HCT116 (cell line): Measurements from ENCODE around the gene TK2. TPM values are rescaled to one million over a fixed set of nuclear protein-coding genes. Genes with fewer than 3 reads are reported as not detected.

Experiments
- ATAC-seq: fragments of 200-7000 bp; cut with Tn5 transposase; 2 replicates; pipeline ENCODE4 v1.9.1; 2020; ENCODE audit warnings: mild to moderate bottlenecking, moderate library complexity
- BruUV-seq: library from RNA; stranded (reverse); fragments of 400-500 nt; replicated peaks from 2 replicates; lab custom pipeline; 2021; lab: Mats Ljungman, UMichigan
- CTCF ChIA-PET: fragments of 300-600 bp; sonication (Branson Sonifier 250); formaldehyde crosslinking; loops from one replicate; lab custom pipeline; 2021; ENCODE audit warnings: antibody characterized with exemption; lab: Charles Lee
- POLR2A ChIA-PET: fragments of 300-600, 350-600 bp; sonication (Branson Sonifier 250); formaldehyde crosslinking; loops from one replicate; lab custom pipeline; 2021; ENCODE audit warnings: antibody characterized with exemption; lab: Charles Lee
- RAD21 ChIA-PET, 2 experiments: fragments of 300-600 bp; sonication (Branson Sonifier 250); formaldehyde crosslinking; loops; one replicate each; lab custom pipeline; 2023; ENCODE audit warnings: low total read pairs in 2 of 2; ENCODE audit not compliant: uncharacterized antibody in 2 of 2, unreplicated experiment in 2 of 2, low non-redundant PET in 1 of 2; lab: Charles Lee
- DNase-seq: peaks from one replicate; pipeline ENCODE4 v3.0.0-alpha.2; 2010; ENCODE audit warnings: low read depth, low spot score
- H2AFZ ChIP-seq: fragments of 200-600 bp; shearing (Covaris generic), sonication (generic); 2 replicates; pipeline ENCODE4 v1.6.1; 2017; ENCODE audit warnings: low read depth, mixed run types, mixed read lengths, antibody characterized with exemption, low read length; ENCODE audit not compliant: poor library complexity, severe bottlenecking
- H3K27ac ChIP-seq: 2 replicates; pipeline ENCODE4 v1.5.1; 2012; ENCODE audit warnings: low read depth, low read length
- H3K27me3 ChIP-seq: fragments of 200-600 bp; sonication (generic); 2 replicates; pipeline ENCODE4 v1.6.1; 2016; ENCODE audit warnings: mixed run types, low read length, mixed read lengths; ENCODE audit not compliant: insufficient read depth
- H3K36me3 ChIP-seq, 2 experiments: fragments of 200-500 bp in 1 of 2; fragments of 200-600 bp in 1 of 2; sonication (Bioruptor generic) in 1 of 2; sonication (generic) in 1 of 2; 2 replicates each; pipeline versions ENCODE4 v1.5.1 to v1.6.1; 2014 to 2016; ENCODE audit warnings: low read length in 2 of 2, inconsistent platforms in 1 of 2, mixed read lengths in 1 of 2, mixed run types in 1 of 2; ENCODE audit not compliant: insufficient read depth in 2 of 2, control insufficient read depth in 1 of 2
- H3K4me1 ChIP-seq, 2 experiments: fragments of 200-600 bp in 1 of 2; sonication (generic) in 1 of 2; 2 replicates each; pipeline versions ENCODE4 v1.5.1 to v1.6.1; 2012 to 2017; ENCODE audit warnings: low read length in 2 of 2, inconsistent platforms in 1 of 2, mild to moderate bottlenecking in 1 of 2, mixed read lengths in 1 of 2, mixed run types in 1 of 2, moderate library complexity in 1 of 2; ENCODE audit not compliant: insufficient read depth in 2 of 2, control insufficient read depth in 1 of 2
- H3K4me2 ChIP-seq: fragments of 200-600 bp; sonication (generic); 2 replicates; pipeline ENCODE4 v1.6.1; 2017; ENCODE audit warnings: mixed run types, low read length, mixed read lengths
- H3K4me3 ChIP-seq, 2 experiments: fragments of 200-600 bp in 1 of 2; sonication (generic) in 1 of 2; replicated peaks in 1 of 2; 2 replicates each; pipeline ENCODE4 v1.5.1; 2011 to 2016; ENCODE audit warnings: low read length in 2 of 2, control low read depth in 1 of 2, low read depth in 1 of 2, mild to moderate bottlenecking in 1 of 2, mixed read lengths in 1 of 2, mixed run types in 1 of 2
- H3K79me2 ChIP-seq: fragments of 200-600 bp; sonication (generic); 2 replicates; pipeline ENCODE4 v1.6.1; 2017; ENCODE audit warnings: mild to moderate bottlenecking, mixed run types, low read length, moderate library complexity, mixed read lengths; ENCODE audit not compliant: insufficient read depth
- H3K9ac ChIP-seq: fragments of 200-600 bp; sonication (generic); 2 replicates; pipeline ENCODE4 v1.6.1; 2016; ENCODE audit warnings: low read length, mixed read lengths
- H3K9me2 ChIP-seq: fragments of 200-600 bp; sonication (generic), shearing (Covaris generic); 2 replicates; pipeline ENCODE4 v1.6.1; 2017; ENCODE audit warnings: mixed run types, mild to moderate bottlenecking, moderate library complexity; ENCODE audit not compliant: insufficient read depth
- H3K9me3 ChIP-seq, 2 experiments: fragments of 200-500 bp in 1 of 2; fragments of 200-600 bp in 1 of 2; sonication (Bioruptor generic) in 1 of 2; sonication (generic) in 1 of 2; 2 replicates each; pipeline ENCODE4 v1.6.1; 2014 to 2017; ENCODE audit warnings: low read length in 2 of 2, mixed read lengths in 2 of 2, inconsistent platforms in 1 of 2, low read depth in 1 of 2, mild to moderate bottlenecking in 1 of 2, mixed run types in 1 of 2, moderate library complexity in 1 of 2; ENCODE audit not compliant: control insufficient read depth in 1 of 2, insufficient read depth in 1 of 2
- H4K20me1 ChIP-seq: fragments of 200-600 bp; sonication (generic), shearing (Covaris generic); 2 replicates; pipeline ENCODE4 v1.6.1; 2017; ENCODE audit warnings: mixed run types, mild to moderate bottlenecking, moderate library complexity; ENCODE audit not compliant: insufficient read depth
- CBX3 ChIP-seq: IDR thresholded peaks from 2 replicates; pipeline ENCODE4 v1.6.1; 2012; ENCODE audit warnings: low read depth
- ELF1 ChIP-seq: IDR thresholded peaks from 2 replicates; pipeline ENCODE4 v1.6.1; 2012; ENCODE audit warnings: low read depth, borderline replicate concordance
- EZH2 ChIP-seq: fragments of 200-600 bp; sonication (generic); IDR thresholded peaks from 2 replicates; pipeline ENCODE4 v1.6.1; 2017; ENCODE audit warnings: antibody characterized with exemption, mixed run types
- EZH2phosphoT487 ChIP-seq: fragments of 200-600 bp; IDR thresholded peaks from 2 replicates; pipeline ENCODE4 v1.6.1; 2018; ENCODE audit warnings: antibody characterized with exemption, borderline replicate concordance
- JUND ChIP-seq: IDR thresholded peaks from 2 replicates; pipeline ENCODE4 v1.6.1; 2012
- RAD21 ChIP-seq: IDR thresholded peaks from 2 replicates; pipeline ENCODE4 v1.6.1; 2012; ENCODE audit warnings: low read depth, mild to moderate bottlenecking
- SIN3A ChIP-seq: IDR thresholded peaks from 2 replicates; pipeline ENCODE4 v1.6.1; 2012; ENCODE audit warnings: low read depth
- SRF ChIP-seq: IDR thresholded peaks from 2 replicates; pipeline ENCODE4 v1.6.1; 2012; ENCODE audit warnings: low read depth
- ZNF274 ChIP-seq: fragments of 200-500 bp; sonication (Bioruptor generic); IDR thresholded peaks from 2 replicates; pipeline ENCODE4 v1.6.1; 2014; ENCODE audit warnings: mild to moderate bottlenecking, low read depth, low read length, inconsistent platforms
- intact Hi-C: fragments of 100-400 bp; cut with micrococcal nuclease; formaldehyde crosslinking; loops from 2 replicates; pipeline ENCODE4 v1.10.0; 2022
- total RNA-seq: library from RNA; stranded (reverse); gene quantifications from one replicate; pipeline ENCODE4 v1.2.1, GENCODE V29; 2021; ENCODE audit not compliant: unreplicated experiment
- TF ChIP-seq, protein P1 (sequence below): IDR thresholded peaks from 2 replicates; pipeline ENCODE4 v1.6.1; 2012

Gene TK2
- total RNA-seq, 1 experiment from 2014 or later: 15.4 TPM

DNA sequence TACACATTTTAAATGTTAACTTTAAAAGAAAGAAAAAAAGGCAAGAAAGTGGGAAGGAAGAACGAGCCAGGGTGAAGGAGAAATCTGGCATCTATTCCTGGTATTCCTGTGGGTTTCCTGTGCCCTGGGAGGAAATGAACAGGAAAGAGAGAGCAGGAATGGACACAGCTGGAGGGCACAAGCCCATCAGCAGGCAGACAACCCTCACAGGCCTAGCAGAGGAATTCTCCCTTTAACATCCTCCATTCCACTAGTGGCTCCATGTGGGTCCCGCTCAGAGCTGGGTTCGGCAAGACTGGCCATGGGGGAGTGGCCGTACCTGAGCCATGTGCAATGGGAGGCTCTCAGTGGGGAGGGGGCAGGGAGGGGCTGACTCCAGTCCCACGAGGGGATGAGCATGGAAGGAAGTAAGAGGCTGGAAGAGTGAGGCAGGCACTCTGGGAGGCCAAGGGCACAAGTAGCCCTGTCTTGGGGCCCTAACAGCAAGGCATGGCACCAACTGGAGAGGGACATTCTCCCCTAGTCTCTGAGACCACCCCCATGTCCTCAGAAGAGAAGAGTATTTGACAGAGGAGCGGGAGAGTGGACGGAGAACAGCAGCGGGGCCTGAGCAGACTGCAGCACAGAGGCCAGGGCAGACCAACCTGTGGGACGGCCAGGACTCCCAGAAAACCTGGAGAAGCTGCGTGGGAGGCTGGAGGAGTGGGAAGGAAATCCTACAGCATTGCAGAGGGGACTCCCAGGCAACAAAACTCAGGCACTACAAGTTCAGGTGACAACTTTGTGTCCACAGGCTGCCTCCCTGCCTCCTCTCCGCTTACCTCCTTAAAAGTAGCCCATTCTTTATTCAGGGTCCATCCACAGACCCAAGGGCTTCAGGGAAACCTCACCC is 30.2 kb downstream of the TK2 start (continued):
- TF ChIP-seq, protein P1, sequence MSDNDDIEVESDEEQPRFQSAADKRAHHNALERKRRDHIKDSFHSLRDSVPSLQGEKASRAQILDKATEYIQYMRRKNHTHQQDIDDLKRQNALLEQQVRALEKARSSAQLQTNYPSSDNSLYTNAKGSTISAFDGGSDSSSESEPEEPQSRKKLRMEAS: no peak
- no peak for TF ChIP-seq JUND
- TF ChIP-seq ELF1: no peak
- TF ChIP-seq EZH2phosphoT487: no peak
- no peak for TF ChIP-seq EZH2
- no peak for TF ChIP-seq CBX3

DNA sequence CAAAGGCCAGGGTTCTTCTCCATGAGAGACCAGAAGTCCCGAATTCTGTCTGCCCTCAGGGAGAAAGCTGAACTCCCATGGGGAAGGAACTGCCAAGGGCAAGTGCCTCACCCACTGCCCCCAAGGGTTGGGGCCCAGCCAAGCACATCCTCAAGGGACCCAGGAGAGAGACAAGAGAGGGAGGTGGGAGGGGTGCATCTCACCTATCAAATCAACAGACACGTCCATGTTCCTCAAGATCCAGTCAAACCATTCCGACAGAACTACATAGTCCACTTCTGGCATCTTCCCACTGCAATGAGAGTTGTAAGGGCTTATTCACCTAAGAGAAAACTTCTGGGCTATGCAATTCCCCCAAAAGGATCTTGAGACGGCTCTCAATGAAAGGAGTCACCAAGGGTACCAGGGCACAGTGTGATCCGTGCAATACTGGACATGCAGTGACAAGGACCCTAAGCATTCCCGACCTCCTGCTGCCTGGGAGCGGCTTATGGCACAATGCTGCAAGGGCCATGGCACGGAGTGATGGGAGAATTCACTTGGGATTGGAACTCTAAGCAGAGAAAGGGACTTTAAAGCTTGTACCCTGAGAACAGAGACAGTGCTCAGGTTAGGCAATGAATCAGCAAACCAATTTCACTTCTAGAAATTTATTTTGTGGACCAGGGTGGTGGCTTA is 32.2 kb downstream of the TK2 start:
- H3K27me3 ChIP-seq: no peaks in the 10 kb centered on the region
- H3K4me1 ChIP-seq: peaks cover 55 to 70% of the 10 kb centered on the region in 2 experiments
- no peaks in the 10 kb centered on the region for H3K79me2 ChIP-seq
- POLR2A ChIA-PET: no interaction called here
- no peaks in the 10 kb centered on the region for H4K20me1 ChIP-seq
- RAD21 ChIA-PET: no interaction called here
- no peaks in the 10 kb centered on the region for H3K9me2 ChIP-seq
- H3K9ac ChIP-seq: peak overlapping the region; percentile 52
- CTCF ChIA-PET: interaction anchor here (1.0 kb wide), 1 partner anchor 91 kb away, joined by 3 read pairs; no protein-coding TSS in a partner anchor
- no TSS peak for BruUV-seq
- no peaks in the 10 kb centered on the region for H3K9me3 ChIP-seq
- TF ChIP-seq SRF (no peak), SIN3A (no peak), ZNF274 (no peak), RAD21 (no peak)
- TF ChIP-seq, protein P1: no peak
- no peaks in the 10 kb centered on the region for H3K36me3 ChIP-seq
- no peak for ATAC-seq
- peak overlapping the region; percentile 67 for H3K4me2 ChIP-seq
- peak overlapping the region in 1 of 2 experiments; percentile 33; a peak in 2 of 4 replicates for H3K4me3 ChIP-seq
- intact Hi-C loops: no loop called here
- H2AFZ ChIP-seq: no peak overlapping the region
- no peak for DNase-seq
- peak overlapping the region; percentile 78 for H3K27ac ChIP-seq
